HepG2 (cell line): ENCODE results near the gene VILL. TPM values are rescaled to one million over a fixed set of nuclear protein-coding genes. Genes with fewer than 3 reads are reported as not detected.

Experiments used
- TBX2 ChIP-seq: sonication (generic); formaldehyde crosslinking; IDR thresholded peaks from 2 replicates; pipeline ENCODE4 v1.5.0; 2020; ENCODE audit warnings: missing genetic modification reagents, mild to moderate bottlenecking, borderline replicate concordance
- ZBTB40 ChIP-seq, 2 experiments: fragments of 450-650 bp in 1 of 2; sonication (generic) in 1 of 2; formaldehyde crosslinking in 1 of 2; IDR thresholded peaks; 2 replicates each; pipeline versions ENCODE4 v1.6.1 to v1.8.0; 2016 to 2022; ENCODE audit warnings: antibody characterized with exemption in 1 of 2, mild to moderate bottlenecking in 1 of 2, missing genetic modification reagents in 1 of 2
- polyA plus RNA-seq, 8 experiments: library from polyadenylated mRNA; depleted of rRNA in 3 of 8; stranded (reverse) in 7 of 8; unstranded in 1 of 8; fragments of >200 nt; fragmentation: Illumina TruSeq in 4 of 8; extraction: Trizol in 4 of 8; gene quantifications; 2 replicates each; pipeline versions ENCODE4 v1.2.1 to v1.2.3, GENCODE V29; 2011 to 2016; ENCODE audit warnings: low read depth in 4 of 8, missing spikeins in 1 of 8, mixed read lengths in 1 of 8; ENCODE audit not compliant: insufficient read depth in 1 of 8
- total RNA-seq, 5 experiments: library from RNA; depleted of rRNA; stranded (reverse); fragments of >200 nt; fragmentation: Illumina TruSeq; extraction: Trizol; gene quantifications; 2 replicates each; pipeline ENCODE4 v1.2.3, GENCODE V29; 2016; ENCODE audit warnings: low read depth in 1 of 5
- TF ChIP-seq, protein P1 (sequence below): sonication (generic); formaldehyde crosslinking; IDR thresholded peaks from 2 replicates; pipeline ENCODE4 v1.8.0; 2022; ENCODE audit warnings: mild to moderate bottlenecking, missing genetic modification reagents, borderline replicate concordance

The VILL gene
- total and polyA plus RNA-seq, 2 of the 13 experiments (the other 11 are each of a cell fraction or from before 2014, with no cell fraction given): 3.2 to 5.3 TPM

DNA sequence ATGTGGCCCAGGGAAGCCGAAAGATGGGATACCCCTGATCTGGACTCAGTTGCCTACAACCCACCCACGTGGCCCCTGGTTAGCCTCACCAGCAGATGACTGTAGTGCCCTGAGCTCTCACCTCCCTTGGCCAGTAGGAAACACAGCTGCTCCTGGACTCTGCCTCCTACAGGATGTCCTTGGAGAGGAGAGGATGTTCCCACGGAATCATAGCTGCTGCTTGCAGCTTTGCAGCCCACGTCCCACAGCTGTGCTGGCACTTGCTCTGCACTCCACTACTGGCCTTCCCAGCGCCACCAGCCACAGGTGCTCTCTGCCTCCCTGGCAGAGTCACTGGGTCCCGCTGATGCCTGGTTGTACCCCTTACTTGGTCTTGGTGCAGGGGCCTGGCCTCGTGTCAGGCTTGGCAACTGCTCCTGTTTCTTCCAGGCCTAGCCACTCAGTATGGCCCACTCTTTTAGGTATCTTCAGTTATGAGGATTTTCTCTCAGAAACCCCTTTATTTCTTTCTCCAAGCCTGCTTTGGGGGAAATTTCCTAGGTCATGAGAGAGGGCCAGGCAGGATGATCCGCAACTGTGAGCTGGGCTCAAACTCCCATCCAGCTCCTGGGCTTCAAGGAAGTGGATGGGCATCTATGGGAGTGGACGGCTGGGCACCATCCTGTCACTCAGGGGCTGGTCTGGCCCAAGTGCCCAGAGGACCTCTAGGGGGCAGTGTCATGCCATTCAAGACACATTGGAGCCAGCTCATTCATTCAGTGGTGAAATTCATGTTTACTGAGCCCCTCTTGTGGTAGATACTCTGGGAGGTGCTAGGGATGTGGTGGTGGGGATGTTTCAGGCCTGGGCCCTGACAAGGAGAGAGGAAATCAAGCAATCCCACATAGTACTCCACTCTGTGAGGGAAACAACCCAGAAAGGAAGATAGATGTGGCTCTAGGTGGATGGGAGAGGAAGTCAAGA is 16.2 kb upstream of the VILL start (continued):
- TF ChIP-seq, protein P1, sequence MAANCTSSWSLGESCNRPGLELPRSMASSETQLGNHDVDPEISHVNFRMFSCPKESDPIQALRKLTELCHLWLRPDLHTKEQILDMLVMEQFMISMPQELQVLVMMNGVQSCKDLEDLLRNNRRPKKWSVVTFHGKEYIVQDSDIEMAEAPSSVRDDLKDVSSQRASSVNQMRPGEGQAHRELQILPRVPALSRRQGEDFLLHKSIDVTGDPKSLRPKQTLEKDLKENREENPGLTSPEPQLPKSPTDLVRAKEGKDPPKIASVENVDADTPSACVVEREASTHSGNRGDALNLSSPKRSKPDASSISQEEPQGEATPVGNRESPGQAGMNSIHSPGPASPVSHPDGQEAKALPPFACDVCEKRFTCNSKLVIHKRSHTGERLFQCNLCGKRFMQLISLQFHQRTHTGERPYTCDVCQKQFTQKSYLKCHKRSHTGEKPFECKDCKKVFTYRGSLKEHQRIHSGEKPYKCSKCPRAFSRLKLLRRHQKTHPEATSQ (CRISPR knock-in tag): no peak
- TF ChIP-seq ZBTB40 (IDR thresholded peaks at IDR 0.05) (no peak), ZBTB40 (CRISPR knock-in tag; IDR thresholded peaks at IDR 0.05) (no peak), TBX2 (0 out of 2 replicates have a peak, but pooled peaks have one; percentile 27)
